Measurements from ENCODE around the gene THRAP3. TPM values are rescaled to one million over a fixed set of nuclear protein-coding genes. Genes with fewer than 3 reads are reported as not detected.

THRAP3 gene
- total RNA-seq, 1 donor from 2014 or later = 119 TPM

- peak overlapping the region; percentile 43 for H3K4me3 Mint-ChIP-seq (ENCODE audit: unreplicated experiment)
Observed at GRCh38 chr1:36301220-36301619, 77.0 kb downstream of the THRAP3 start.

GRCh38 chr1:36303244-36303643, 79.0 kb downstream of the THRAP3 start:
- Mint-ChIP-seq H3K4me1 (ENCODE audit: low read depth, unreplicated experiment) (peaks cover 10% of the 10 kb centered on the region), H3K27me3 (ENCODE audit: unreplicated experiment) (peaks cover 2% of the 10 kb centered on the region), H3K36me3 (ENCODE audit: unreplicated experiment) (peaks cover 3% of the 10 kb centered on the region), H3K4me3 (ENCODE audit: unreplicated experiment) (no peak overlapping the region), H3K27ac (ENCODE audit: unreplicated experiment) (no peak overlapping the region), H3K9me3 (ENCODE audit: unreplicated experiment) (peaks cover 5% of the 10 kb centered on the region)
- no peak for TF ChIP-seq CTCF (IDR thresholded peaks at IDR 0.05; ENCODE audit: partially characterized antibody, unreplicated experiment)
- DNase-seq = no peak

More at GRCh38 chr1:36301220-36301619, 77.0 kb downstream of the THRAP3 start:
- H3K36me3 Mint-ChIP-seq (ENCODE audit: unreplicated experiment) = peaks cover 3% of the 10 kb centered on the region
- no peak for TF ChIP-seq CTCF (IDR thresholded peaks at IDR 0.05; ENCODE audit: partially characterized antibody, unreplicated experiment)
- peaks cover 2% of the 10 kb centered on the region for H3K27me3 Mint-ChIP-seq (ENCODE audit: unreplicated experiment)
- H3K4me1 Mint-ChIP-seq (ENCODE audit: low read depth, unreplicated experiment) = peaks cover 10% of the 10 kb centered on the region
- no peak for DNase-seq
- peaks cover 5% of the 10 kb centered on the region for H3K9me3 Mint-ChIP-seq (ENCODE audit: unreplicated experiment)
- H3K27ac Mint-ChIP-seq (ENCODE audit: unreplicated experiment) = peak overlapping the region; percentile 81

- TF ChIP-seq CTCF (IDR thresholded peaks at IDR 0.05; ENCODE audit: partially characterized antibody, unreplicated experiment) = no peak
- peaks cover 3% of the 10 kb centered on the region for H3K36me3 Mint-ChIP-seq (ENCODE audit: unreplicated experiment)
- peaks cover 10% of the 10 kb centered on the region for H3K4me1 Mint-ChIP-seq (ENCODE audit: low read depth, unreplicated experiment)
- peaks cover 2% of the 10 kb centered on the region for H3K27me3 Mint-ChIP-seq (ENCODE audit: unreplicated experiment)
- DNase-seq = no peak
- no peak overlapping the region for H3K4me3 Mint-ChIP-seq (ENCODE audit: unreplicated experiment)
- H3K27ac Mint-ChIP-seq (ENCODE audit: unreplicated experiment) = no peak overlapping the region
- peaks cover 5% of the 10 kb centered on the region for H3K9me3 Mint-ChIP-seq (ENCODE audit: unreplicated experiment)
Observed at GRCh38 chr1:36303650-36304360, 79.6 kb downstream of the THRAP3 start.

- no peak for DNase-seq
- Mint-ChIP-seq H3K9me3 (ENCODE audit: unreplicated experiment) (peaks cover 5% of the 10 kb centered on the region), H3K27me3 (ENCODE audit: unreplicated experiment) (peaks cover 2% of the 10 kb centered on the region), H3K4me3 (ENCODE audit: unreplicated experiment) (no peak overlapping the region), H3K27ac (ENCODE audit: unreplicated experiment) (no peak overlapping the region), H3K36me3 (ENCODE audit: unreplicated experiment) (peaks cover 3% of the 10 kb centered on the region), H3K4me1 (ENCODE audit: low read depth, unreplicated experiment) (peaks cover 10% of the 10 kb centered on the region)
- TF ChIP-seq CTCF (IDR thresholded peaks at IDR 0.05; ENCODE audit: partially characterized antibody, unreplicated experiment) = no peak
Observed at GRCh38 chr1:36304521-36304920, 80.3 kb downstream of the THRAP3 start.

Data from glutamatergic neuron (in vitro differentiated cells).